ENCODE measurements around the gene IFNAR2.

GRCh38 chr21:33255404-33255803 lies 25.7 kb downstream of the IFNAR2 start:
- TF ChIP-seq, protein P1, sequence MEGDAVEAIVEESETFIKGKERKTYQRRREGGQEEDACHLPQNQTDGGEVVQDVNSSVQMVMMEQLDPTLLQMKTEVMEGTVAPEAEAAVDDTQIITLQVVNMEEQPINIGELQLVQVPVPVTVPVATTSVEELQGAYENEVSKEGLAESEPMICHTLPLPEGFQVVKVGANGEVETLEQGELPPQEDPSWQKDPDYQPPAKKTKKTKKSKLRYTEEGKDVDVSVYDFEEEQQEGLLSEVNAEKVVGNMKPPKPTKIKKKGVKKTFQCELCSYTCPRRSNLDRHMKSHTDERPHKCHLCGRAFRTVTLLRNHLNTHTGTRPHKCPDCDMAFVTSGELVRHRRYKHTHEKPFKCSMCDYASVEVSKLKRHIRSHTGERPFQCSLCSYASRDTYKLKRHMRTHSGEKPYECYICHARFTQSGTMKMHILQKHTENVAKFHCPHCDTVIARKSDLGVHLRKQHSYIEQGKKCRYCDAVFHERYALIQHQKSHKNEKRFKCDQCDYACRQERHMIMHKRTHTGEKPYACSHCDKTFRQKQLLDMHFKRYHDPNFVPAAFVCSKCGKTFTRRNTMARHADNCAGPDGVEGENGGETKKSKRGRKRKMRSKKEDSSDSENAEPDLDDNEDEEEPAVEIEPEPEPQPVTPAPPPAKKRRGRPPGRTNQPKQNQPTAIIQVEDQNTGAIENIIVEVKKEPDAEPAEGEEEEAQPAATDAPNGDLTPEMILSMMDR (IDR thresholded peaks at IDR 0.05): no peak
- TF ChIP-seq POLR2A (IDR thresholded peaks at IDR 0.05): no peak

Measured in breast epithelium (tissue), 3 donors.